ENCODE measurements around the gene FUT6.

FUT6 gene

GRCh38 chr19:5801796-5802619 is 37.5 kb downstream of the FUT6 start:
- no peak for DNase-seq (ENCODE audit: low spot score)
- TF ChIP-seq, protein P1, sequence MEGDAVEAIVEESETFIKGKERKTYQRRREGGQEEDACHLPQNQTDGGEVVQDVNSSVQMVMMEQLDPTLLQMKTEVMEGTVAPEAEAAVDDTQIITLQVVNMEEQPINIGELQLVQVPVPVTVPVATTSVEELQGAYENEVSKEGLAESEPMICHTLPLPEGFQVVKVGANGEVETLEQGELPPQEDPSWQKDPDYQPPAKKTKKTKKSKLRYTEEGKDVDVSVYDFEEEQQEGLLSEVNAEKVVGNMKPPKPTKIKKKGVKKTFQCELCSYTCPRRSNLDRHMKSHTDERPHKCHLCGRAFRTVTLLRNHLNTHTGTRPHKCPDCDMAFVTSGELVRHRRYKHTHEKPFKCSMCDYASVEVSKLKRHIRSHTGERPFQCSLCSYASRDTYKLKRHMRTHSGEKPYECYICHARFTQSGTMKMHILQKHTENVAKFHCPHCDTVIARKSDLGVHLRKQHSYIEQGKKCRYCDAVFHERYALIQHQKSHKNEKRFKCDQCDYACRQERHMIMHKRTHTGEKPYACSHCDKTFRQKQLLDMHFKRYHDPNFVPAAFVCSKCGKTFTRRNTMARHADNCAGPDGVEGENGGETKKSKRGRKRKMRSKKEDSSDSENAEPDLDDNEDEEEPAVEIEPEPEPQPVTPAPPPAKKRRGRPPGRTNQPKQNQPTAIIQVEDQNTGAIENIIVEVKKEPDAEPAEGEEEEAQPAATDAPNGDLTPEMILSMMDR (IDR thresholded peaks at IDR 0.05; ENCODE audit: extremely low read depth, insufficient read depth, missing control alignments), result no peak
- in situ Hi-C loops (cut with MboI; ENCODE audit: low pct_unique_long_range_greater_than_20kb, low sequenced_read_pairs, unreplicated experiment), result loop anchor here (25.0 kb wide), 1 partner anchor 210 kb away; no protein-coding TSS in a partner anchor

DNA sequence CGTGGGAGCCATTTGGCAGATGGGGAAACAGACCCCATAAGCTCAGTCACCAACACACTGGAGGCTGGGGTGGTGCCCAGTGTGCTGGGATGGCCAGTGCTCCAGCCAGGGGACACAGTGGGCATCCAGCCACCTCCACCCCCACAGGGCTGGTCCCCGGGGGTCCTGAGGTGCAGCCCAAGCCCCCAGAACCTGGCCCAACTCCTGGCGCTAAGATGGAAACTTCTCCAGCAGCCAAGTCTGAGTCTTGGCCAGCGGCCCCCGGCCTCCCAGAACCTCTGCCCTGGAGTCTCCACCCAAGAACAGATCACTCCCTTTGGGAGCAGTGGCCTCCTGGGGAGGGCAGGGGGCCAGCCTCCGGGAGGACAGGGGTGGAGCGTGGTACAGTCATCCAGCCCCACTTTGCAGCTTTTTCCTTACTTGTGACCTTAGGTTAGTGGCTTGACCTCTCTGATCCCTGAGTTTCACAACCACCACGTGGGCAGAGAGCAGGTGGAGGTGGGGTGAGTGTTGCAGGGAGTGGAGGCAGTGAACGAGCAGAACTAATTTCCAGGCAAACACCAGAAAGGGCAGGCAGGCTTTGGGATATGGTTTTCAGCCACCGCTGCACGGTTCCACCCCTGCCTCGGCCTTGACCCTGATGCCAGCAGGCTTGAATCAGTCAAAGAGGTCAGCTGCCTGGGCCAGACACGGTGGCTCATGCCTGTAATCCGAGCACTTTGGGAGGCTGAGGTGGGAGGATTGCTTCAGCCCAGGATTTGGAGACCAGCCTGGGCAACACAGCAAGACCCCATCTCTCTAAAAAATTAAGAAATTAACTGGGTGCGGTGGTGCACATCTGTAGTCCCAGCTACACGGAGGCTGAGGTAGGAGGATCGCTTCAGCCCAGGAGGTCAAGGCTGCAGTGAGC is 38.9 kb downstream of the FUT6 start:
- DNase-seq (ENCODE audit: low spot score), result no peak
- TF ChIP-seq, protein P1 (IDR thresholded peaks at IDR 0.05; ENCODE audit: extremely low read depth, insufficient read depth, missing control alignments), result no peak
- in situ Hi-C loops (cut with MboI; ENCODE audit: low pct_unique_long_range_greater_than_20kb, low sequenced_read_pairs, unreplicated experiment), result loop anchor here (25.0 kb wide), 1 partner anchor 212 kb away; no protein-coding TSS in a partner anchor

DNA sequence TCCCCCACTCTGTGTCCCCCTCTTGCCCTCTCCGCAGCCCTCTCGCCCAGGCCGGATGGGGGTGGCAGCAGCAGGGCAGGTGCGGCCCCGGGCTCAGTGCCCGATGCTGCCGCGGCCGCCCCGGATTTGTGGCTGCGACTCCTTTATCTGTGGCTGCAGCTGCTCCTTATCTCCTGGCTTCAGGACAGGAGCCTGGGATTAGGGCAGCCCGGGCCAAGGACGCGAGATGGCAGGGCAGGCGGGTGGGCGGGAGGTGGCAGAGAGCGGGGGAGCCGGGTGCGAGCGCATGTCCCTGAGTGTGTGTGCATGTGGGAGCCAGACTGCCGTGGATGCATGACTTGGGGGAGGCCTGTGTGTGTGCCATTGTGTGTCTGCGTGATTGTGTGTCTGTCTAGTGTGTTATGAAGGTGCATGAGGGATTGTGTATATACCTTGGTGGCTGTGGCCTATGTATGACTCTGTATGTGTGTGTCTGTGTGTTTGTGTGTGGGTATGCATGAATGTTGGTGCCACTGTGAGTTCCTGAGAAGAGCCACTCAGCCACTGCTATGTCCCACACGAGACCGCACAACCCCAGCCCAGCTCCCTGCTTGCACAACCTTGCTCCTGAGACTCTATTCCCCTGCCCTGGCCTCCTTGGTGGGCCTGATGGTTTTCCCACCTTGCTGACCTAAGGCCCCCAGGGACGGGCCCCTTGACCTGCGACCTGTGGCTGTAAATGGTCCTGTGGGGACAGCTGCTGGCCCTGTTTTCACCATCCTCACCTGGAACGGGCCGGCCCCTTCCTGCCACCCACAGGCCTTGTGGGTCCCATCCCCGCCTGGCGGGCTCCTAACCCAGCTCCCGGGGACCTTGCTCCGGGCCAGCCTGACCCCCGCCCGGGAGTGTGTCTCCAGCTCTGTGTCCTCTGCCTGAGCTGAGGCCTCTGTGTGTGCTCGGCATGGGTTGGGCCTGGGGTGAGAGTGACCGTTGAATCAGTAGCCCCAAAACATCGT is 40.0 kb downstream of the FUT6 start:
- TF ChIP-seq, protein P1 (IDR thresholded peaks at IDR 0.05; ENCODE audit: extremely low read depth, insufficient read depth, missing control alignments), result no peak
- in situ Hi-C loops (cut with MboI; ENCODE audit: low pct_unique_long_range_greater_than_20kb, low sequenced_read_pairs, unreplicated experiment), result loop anchor here (25.0 kb wide), 1 partner anchor 213 kb away; no protein-coding TSS in a partner anchor
- no peak for DNase-seq (ENCODE audit: low spot score)

GRCh38 chr19:5798244-5798643 is 41.3 kb downstream of the FUT6 start:
- in situ Hi-C loops (cut with MboI; ENCODE audit: low pct_unique_long_range_greater_than_20kb, low sequenced_read_pairs, unreplicated experiment), result no loop called here
- TF ChIP-seq, protein P1 (IDR thresholded peaks at IDR 0.05; ENCODE audit: extremely low read depth, insufficient read depth, missing control alignments), result no peak
- no peak for DNase-seq (ENCODE audit: low spot score)

DNA sequence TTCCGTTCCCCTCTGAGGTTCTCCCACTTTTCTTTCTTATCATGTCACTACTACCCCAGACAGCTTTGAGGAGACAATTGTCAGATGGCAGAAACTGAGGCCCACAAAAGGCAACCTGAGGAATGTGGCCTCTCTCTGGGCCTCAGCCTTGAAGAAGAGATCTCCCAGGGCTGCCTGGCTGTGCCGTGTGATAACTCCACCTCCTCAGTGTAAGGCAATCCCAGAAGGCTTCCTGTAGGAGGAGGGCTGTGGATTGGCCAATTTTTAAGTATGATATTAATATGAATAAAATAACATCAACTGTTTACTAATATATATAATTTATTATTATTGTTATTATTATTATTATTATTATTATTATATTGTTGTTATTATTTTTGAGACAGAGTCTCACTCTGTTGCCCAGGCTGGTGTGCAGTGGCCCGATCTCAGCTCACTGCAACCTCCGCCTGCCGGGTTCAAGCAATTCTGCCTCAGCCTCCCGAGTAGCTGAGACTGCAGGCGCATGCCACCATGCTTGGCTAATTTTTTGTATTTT is 44.1 kb downstream of the FUT6 start:
- TF ChIP-seq, protein P1 (IDR thresholded peaks at IDR 0.05; ENCODE audit: extremely low read depth, insufficient read depth, missing control alignments), result no peak
- DNase-seq (ENCODE audit: low spot score), result no peak
- in situ Hi-C loops (cut with MboI; ENCODE audit: low pct_unique_long_range_greater_than_20kb, low sequenced_read_pairs, unreplicated experiment), result no loop called here
